Measurements from ENCODE around the gene ADPRM. TPM values are rescaled to one million over a fixed set of nuclear protein-coding genes. Genes with fewer than 3 reads are reported as not detected.
"Not testable (repeated sequence)": the region's sequence is repeated elsewhere in the genome, so short reads cannot be mapped to it uniquely, and the experiment has no call there.

The ADPRM gene
- total RNA-seq, 1 donor from 2014 or later: 9.2 TPM

GRCh38 chr17:10727192-10727591 is 29.8 kb downstream of the ADPRM start:
- Mint-ChIP-seq H3K9me3 (ENCODE audit: low read depth) (no peaks in the 10 kb centered on the region), H3K36me3 (ENCODE audit: insufficient read depth) (no peaks in the 10 kb centered on the region), H3K4me3 (ENCODE audit: low read depth) (no peak overlapping the region), H3K27me3 (peaks cover 20% of the 10 kb centered on the region), H3K4me1 (ENCODE audit: low read depth) (peaks cover 13% of the 10 kb centered on the region), H3K27ac (no peak overlapping the region)
- no peak for TF ChIP-seq CTCF (IDR thresholded peaks at IDR 0.05; ENCODE audit: unreplicated experiment)
- DNase-seq (ENCODE audit: low spot score, unreplicated experiment): no peak

- TF ChIP-seq CTCF (IDR thresholded peaks at IDR 0.05; ENCODE audit: unreplicated experiment): no peak
- Mint-ChIP-seq H3K4me1 (ENCODE audit: low read depth) (peaks cover 13% of the 10 kb centered on the region), H3K9me3 (ENCODE audit: low read depth) (no peaks in the 10 kb centered on the region), H3K27me3 (peaks cover 30% of the 10 kb centered on the region), H3K4me3 (ENCODE audit: low read depth) (no peak overlapping the region), H3K27ac (no peak overlapping the region), H3K36me3 (ENCODE audit: insufficient read depth) (no peaks in the 10 kb centered on the region)
- DNase-seq (ENCODE audit: low spot score, unreplicated experiment): no peak
Observed at GRCh38 chr17:10728331-10728892, 31.0 kb downstream of the ADPRM start.

- Mint-ChIP-seq H3K27ac (peak within 1 kb of the TSS; percentile 84), H3K4me1 (ENCODE audit: low read depth) (peaks cover 13% of the 10 kb centered on the region), H3K27me3 (peaks cover 38% of the 10 kb centered on the region), H3K36me3 (ENCODE audit: insufficient read depth) (no peaks in the 10 kb centered on the region), H3K4me3 (ENCODE audit: low read depth) (peak within 1 kb of the TSS; percentile 84), H3K9me3 (ENCODE audit: low read depth) (no peaks in the 10 kb centered on the region)
- no peak for TF ChIP-seq CTCF (IDR thresholded peaks at IDR 0.05; ENCODE audit: unreplicated experiment)
- peak; percentile 43 for DNase-seq (ENCODE audit: low spot score, unreplicated experiment)
Observed at GRCh38 chr17:10729334-10730193, 32.2 kb downstream of the ADPRM start, which contains the start of gene TMEM220. TMEM220 (minus strand) TSS chr17:10730023; CDS start chr17:10729851, 172 bp downstream.

GRCh38 chr17:10730247-10730646 is 32.9 kb downstream of the ADPRM start:
- Mint-ChIP-seq H3K4me3 (ENCODE audit: low read depth) (peak overlapping the region; percentile 84), H3K27ac (peak overlapping the region; percentile 84), H3K27me3 (peaks cover 41% of the 10 kb centered on the region)
- not testable (repeated sequence) for H3K36me3 Mint-ChIP-seq (ENCODE audit: insufficient read depth); H3K4me1 Mint-ChIP-seq (ENCODE audit: low read depth); H3K9me3 Mint-ChIP-seq (ENCODE audit: low read depth); DNase-seq (ENCODE audit: low spot score, unreplicated experiment)

- Mint-ChIP-seq H3K36me3 (ENCODE audit: insufficient read depth) (no peaks in the 10 kb centered on the region), H3K27me3 (peaks cover 42% of the 10 kb centered on the region), H3K4me3 (ENCODE audit: low read depth) (no peak overlapping the region), H3K4me1 (ENCODE audit: low read depth) (peaks cover 5% of the 10 kb centered on the region), H3K27ac (no peak overlapping the region), H3K9me3 (ENCODE audit: low read depth) (no peaks in the 10 kb centered on the region)
- DNase-seq (ENCODE audit: low spot score, unreplicated experiment): no peak
- TF ChIP-seq CTCF (IDR thresholded peaks at IDR 0.05; ENCODE audit: unreplicated experiment): no peak
Observed at GRCh38 chr17:10731408-10731879, 34.0 kb downstream of the ADPRM start.

GRCh38 chr17:10732121-10732520 is 34.7 kb downstream of the ADPRM start:
- not testable (repeated sequence) for H3K4me1 Mint-ChIP-seq (ENCODE audit: low read depth); H3K36me3 Mint-ChIP-seq (ENCODE audit: insufficient read depth); H3K27ac Mint-ChIP-seq; DNase-seq (ENCODE audit: low spot score, unreplicated experiment); H3K9me3 Mint-ChIP-seq (ENCODE audit: low read depth); H3K4me3 Mint-ChIP-seq (ENCODE audit: low read depth)
- H3K27me3 Mint-ChIP-seq: peaks cover 42% of the 10 kb centered on the region

All from progenitor cell of endocrine pancreas (in vitro differentiated cells).